Measurements from ENCODE around the gene KRT24.

KRT24 gene

GRCh38 chr17:40687106-40687505, 16.4 kb downstream of the KRT24 start:
- DNase-seq, result no peak

- DNase-seq, result no peak
Observed at GRCh38 chr17:40686192-40686591, 17.4 kb downstream of the KRT24 start.

GRCh38 chr17:40680998-40681397, 22.6 kb downstream of the KRT24 start:
- DNase-seq, result no peak

DNA sequence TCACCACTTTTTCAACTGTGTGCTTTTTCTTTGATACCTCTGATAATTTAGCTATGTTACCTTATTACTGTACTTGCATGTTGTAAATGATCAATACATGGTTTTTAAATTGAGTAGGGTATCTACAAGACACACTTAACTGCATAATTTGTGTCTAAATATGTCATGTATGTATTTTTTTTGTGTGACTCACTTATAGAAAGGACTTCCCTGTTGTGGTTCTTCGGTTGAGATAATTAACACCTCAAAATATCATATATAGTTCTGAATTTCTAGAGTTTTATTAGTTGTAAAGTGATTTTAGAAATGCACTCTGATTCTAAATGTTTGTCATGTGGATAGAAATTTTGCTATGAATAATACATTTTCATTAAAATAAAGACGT, 24.0 kb downstream of the KRT24 start:
- no peak for DNase-seq

DNA sequence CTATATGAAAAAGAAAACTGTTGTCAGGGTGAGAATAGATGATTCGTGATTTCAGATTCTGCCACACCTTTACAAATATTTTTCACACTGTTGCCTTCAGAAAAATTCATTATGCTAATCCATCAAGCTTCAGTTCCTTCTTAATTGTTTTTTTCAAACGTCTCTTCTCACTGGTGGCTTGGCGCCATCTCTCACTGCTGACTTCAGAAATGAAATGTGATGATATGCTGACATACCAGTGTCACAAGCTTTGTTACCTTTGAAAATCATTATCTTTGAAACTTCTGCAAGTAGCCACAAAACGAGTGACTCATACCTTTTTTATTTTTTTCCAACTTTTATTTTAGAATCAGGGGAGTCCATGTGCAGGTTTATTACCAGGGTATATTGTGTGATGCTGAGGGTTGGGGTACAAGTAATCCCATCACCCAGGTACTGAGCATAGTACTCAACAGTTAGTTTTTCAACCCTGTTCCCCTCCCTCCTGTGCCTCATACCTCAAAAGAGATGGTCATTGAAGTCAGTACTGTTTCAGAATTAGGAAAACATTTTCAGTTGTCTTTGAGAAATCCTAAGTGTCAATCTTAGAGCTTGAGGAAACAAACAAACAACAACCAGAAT, 24.5 kb downstream of the KRT24 start:
- DNase-seq, result no peak

- DNase-seq, result no peak
Observed at GRCh38 chr17:40675905-40676304, 27.6 kb downstream of the KRT24 start.

GRCh38 chr17:40672654-40673053, 30.9 kb downstream of the KRT24 start:
- no peak for DNase-seq

- no peak for DNase-seq
Observed at GRCh38 chr17:40671282-40671681, 32.3 kb downstream of the KRT24 start.

GRCh38 chr17:40666331-40666730, 37.2 kb downstream of the KRT24 start:
- no peak for DNase-seq

DNA sequence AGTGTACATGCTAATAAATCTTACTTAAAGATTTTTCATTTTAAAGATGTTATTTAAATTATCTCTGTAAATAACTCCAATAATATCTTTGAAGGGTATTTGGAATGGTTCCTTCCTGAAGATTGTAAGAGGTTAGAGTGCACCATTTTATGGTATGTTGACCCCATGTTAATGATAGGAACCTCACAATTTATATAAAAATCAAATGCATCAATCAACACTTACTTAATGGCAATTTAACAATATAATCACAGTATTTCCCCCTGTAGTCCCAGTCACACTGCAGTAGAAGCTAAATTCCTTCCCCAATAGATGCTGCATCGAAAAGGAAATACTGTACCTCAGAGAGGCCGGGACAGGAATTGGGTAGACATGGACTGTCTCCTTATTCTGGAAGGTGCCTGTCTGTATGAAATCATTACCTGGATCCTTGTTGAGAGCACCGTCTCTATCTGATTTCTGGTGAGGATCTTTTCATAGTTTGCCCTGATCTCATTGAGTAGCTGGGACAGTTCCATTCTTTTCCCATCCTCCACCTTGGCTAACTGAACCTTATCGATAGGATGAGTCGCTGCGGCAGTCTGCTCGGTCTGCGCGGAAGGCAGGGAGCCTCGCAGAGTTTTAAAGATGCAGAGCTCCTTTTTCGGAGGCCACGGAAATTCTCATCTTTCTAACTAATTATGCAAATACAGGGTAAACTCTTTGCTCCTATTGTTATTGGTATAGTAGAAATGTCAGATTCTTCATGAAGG, 38.8 kb downstream of the KRT24 start, which contains the start of gene KRT222:
Gene KRT222, minus strand, starts transcription at position 596 of the 752 bp plus-strand sequence. Its CDS starts 78 bp downstream, at position 518.
- peak; percentile 61 for DNase-seq

DNA sequence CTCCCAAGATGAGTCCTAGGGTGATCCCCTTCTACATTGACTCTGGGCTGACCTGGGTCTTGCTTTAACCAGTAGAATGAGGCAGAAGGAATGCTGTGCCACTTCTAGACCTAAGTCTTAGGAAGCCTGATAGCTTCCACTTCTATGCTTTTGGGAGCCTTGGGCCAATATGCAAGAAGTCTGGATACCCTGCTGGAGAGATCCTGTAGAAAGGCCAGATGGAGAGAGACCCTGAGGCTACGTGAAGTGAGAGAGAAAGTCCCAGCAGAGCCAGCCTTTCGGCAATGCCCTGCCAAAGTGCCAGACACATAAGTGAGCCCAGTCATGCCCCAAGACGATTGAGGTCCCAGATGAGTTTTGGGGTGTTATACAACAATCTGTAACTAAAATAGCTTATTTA, 40.3 kb downstream of the KRT24 start:
- no peak for DNase-seq

GRCh38 chr17:40659911-40660310, 43.6 kb downstream of the KRT24 start:
- no peak for DNase-seq

DNA sequence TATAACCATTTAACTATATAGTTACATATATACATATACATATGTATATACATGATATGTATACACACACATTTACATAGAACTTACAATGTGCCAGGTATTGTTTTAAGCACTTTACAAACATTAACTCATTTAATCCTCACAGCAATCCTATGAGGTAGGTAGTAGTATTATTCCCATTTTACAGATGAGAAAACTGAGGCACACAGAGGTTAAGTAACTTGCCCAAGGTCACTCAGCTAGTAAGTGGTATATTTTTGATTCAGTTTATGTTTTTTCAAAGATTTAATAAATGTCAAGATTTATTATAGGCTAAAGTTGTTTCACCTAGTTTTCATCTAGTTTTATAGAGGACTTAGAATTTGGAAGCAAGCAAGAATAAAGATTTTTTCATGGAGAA, 45.2 kb downstream of the KRT24 start:
- no peak for DNase-seq

- no peak for DNase-seq
Observed at GRCh38 chr17:40651939-40652338, 51.6 kb downstream of the KRT24 start.

GRCh38 chr17:40648384-40648968, 55.1 kb downstream of the KRT24 start:
- peak; percentile 94 for DNase-seq
